Karpas-422 (cell line): ENCODE measurements around the gene ZNF687. TPM values are rescaled to one million over a fixed set of nuclear protein-coding genes. Genes with fewer than 3 reads are reported as not detected.

Experiments
- DNase-seq: peaks from one replicate; pipeline ENCODE4 v3.0.0-alpha.2; 2015
- H2AFZ ChIP-seq: fragments of 200-600 bp; sonication (generic); 2 replicates; pipeline ENCODE4 v1.6.1; 2014; ENCODE audit warnings: antibody characterized with exemption, low read length, mixed read lengths
- H3K27ac ChIP-seq: fragments of 200-600 bp; sonication (generic); 2 replicates; pipeline ENCODE4 v1.5.1; 2014; ENCODE audit warnings: mild to moderate bottlenecking, low read length, moderate library complexity
- H3K27me3 ChIP-seq: fragments of 200-600 bp; sonication (generic); 2 replicates; pipeline ENCODE4 v1.6.1; 2014; ENCODE audit warnings: low read length, mixed read lengths
- H3K36me3 ChIP-seq: fragments of 200-600 bp; sonication (generic); 2 replicates; pipeline ENCODE4 v1.6.1; 2014; ENCODE audit warnings: low read length, mixed read lengths; ENCODE audit not compliant: insufficient read depth
- H3K4me1 ChIP-seq: fragments of 200-600 bp; sonication (generic); 2 replicates; pipeline ENCODE4 v1.6.1; 2014; ENCODE audit warnings: mild to moderate bottlenecking, low read length, mixed read lengths
- H3K4me2 ChIP-seq: fragments of 200-600 bp; sonication (generic); 2 replicates; pipeline ENCODE4 v1.6.1; 2014; ENCODE audit warnings: low read length, low read depth, mild to moderate bottlenecking; ENCODE audit not compliant: poor library complexity, severe bottlenecking
- H3K4me3 ChIP-seq: fragments of 200-600 bp; sonication (generic); 2 replicates; pipeline ENCODE4 v1.5.1; 2014; ENCODE audit warnings: mild to moderate bottlenecking, antibody characterized with exemption, low read length, mixed read lengths
- H3K79me2 ChIP-seq: fragments of 200-600 bp; sonication (generic); 2 replicates; pipeline ENCODE4 v1.6.1; 2014; ENCODE audit warnings: mild to moderate bottlenecking, low read length, mixed read lengths
- H3K9ac ChIP-seq: fragments of 200-600 bp; sonication (generic); 2 replicates; pipeline ENCODE4 v1.6.0; 2014; ENCODE audit warnings: low read length
- H3K9me2 ChIP-seq: fragments of 200-600 bp; sonication (generic), shearing (Covaris generic); replicated peaks from 2 replicates; pipeline ENCODE4 v1.6.0; 2014; ENCODE audit warnings: mild to moderate bottlenecking, low read length, moderate library complexity; ENCODE audit not compliant: insufficient read depth
- H3K9me3 ChIP-seq: fragments of 300-700, 200-600 bp; sonication (generic); 2 replicates; pipeline ENCODE4 v1.6.1; 2014; ENCODE audit warnings: low read length, mixed read lengths
- H4K20me1 ChIP-seq: fragments of 200-600 bp; sonication (generic); 2 replicates; pipeline ENCODE4 v1.6.1; 2014; ENCODE audit warnings: mild to moderate bottlenecking, antibody characterized with exemption, low read length, low read depth; ENCODE audit not compliant: insufficient read depth
- total RNA-seq: library from RNA; depleted of rRNA; stranded (reverse); fragments of >200 nt; shearing (Covaris generic); gene quantifications from 2 replicates; pipeline ENCODE4 v1.2.3, GENCODE V29; 2014; ENCODE audit warnings: low replicate concordance

ZNF687 gene
- total RNA-seq, 1 experiment from 2014 or later = 33.5 TPM

DNA sequence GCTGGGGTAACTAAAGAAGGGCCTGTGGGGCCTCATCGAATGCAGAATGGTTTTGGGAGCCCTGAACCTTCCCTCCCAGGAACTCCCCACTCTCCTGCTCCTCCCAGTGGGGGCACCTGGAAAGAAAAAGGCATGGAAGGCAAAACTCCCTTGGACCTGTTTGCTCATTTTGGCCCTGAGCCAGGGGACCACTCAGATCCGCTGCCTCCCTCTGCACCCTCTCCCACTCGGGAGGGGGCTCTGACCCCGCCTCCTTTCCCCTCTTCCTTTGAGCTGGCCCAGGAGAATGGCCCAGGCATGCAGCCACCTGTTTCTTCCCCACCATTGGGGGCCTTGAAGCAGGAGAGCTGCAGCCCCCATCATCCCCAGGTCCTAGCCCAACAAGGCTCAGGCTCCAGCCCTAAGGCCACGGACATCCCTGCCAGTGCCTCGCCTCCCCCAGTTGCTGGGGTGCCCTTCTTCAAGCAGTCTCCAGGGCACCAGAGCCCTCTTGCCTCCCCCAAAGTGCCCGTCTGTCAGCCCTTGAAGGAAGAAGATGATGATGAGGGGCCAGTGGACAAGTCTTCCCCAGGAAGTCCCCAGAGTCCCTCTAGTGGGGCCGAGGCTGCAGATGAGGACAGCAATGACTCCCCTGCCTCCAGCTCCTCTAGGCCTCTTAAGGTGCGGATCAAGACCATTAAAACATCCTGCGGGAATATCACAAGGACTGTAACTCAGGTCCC is 4.7 kb downstream of the ZNF687 start:
- Histone ChIP-seq H3K4me2 (no peak overlapping the region), H3K36me3 (peaks cover 13% of the 10 kb centered on the region), H3K27me3 (no peaks in the 10 kb centered on the region), H3K4me3 (no peak overlapping the region), H3K4me1 (peaks cover 15% of the 10 kb centered on the region), H3K9me3 (no peaks in the 10 kb centered on the region), H2AFZ (no peak overlapping the region), H3K9me2 (no peaks in the 10 kb centered on the region), H3K79me2 (peaks cover 41% of the 10 kb centered on the region), H3K9ac (no peak overlapping the region), H4K20me1 (peaks cover 12% of the 10 kb centered on the region; the same call in 1 of the 2 replicates), H3K27ac (no peak overlapping the region)
- no peak for DNase-seq

DNA sequence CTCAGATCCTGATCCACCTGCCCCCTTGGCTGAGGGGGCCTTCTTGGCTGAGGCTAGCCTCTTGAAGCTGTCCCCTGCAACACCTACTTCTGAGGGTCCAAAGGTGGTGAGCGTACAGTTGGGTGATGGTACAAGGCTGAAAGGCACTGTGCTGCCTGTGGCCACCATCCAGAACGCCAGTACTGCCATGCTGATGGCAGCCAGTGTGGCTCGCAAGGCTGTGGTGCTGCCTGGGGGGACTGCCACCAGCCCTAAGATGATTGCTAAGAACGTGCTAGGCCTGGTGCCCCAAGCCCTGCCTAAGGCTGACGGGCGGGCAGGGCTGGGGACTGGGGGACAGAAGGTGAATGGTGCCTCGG is 5.2 kb downstream of the ZNF687 start:
- peaks cover 15% of the 10 kb centered on the region for H3K36me3 ChIP-seq
- H3K9me3 ChIP-seq = no peaks in the 10 kb centered on the region
- H3K27ac ChIP-seq = no peak overlapping the region
- no peak for DNase-seq
- H3K79me2 ChIP-seq = peaks cover 40% of the 10 kb centered on the region
- no peaks in the 10 kb centered on the region for H3K9me2 ChIP-seq
- H3K9ac ChIP-seq = no peak overlapping the region
- no peaks in the 10 kb centered on the region for H3K27me3 ChIP-seq
- H2AFZ ChIP-seq = no peak overlapping the region
- peaks cover 15% of the 10 kb centered on the region for H3K4me1 ChIP-seq
- peaks cover 12% of the 10 kb centered on the region; the same call in 1 of the 2 replicates for H4K20me1 ChIP-seq
- H3K4me2 ChIP-seq = no peak overlapping the region
- H3K4me3 ChIP-seq = no peak overlapping the region

DNA sequence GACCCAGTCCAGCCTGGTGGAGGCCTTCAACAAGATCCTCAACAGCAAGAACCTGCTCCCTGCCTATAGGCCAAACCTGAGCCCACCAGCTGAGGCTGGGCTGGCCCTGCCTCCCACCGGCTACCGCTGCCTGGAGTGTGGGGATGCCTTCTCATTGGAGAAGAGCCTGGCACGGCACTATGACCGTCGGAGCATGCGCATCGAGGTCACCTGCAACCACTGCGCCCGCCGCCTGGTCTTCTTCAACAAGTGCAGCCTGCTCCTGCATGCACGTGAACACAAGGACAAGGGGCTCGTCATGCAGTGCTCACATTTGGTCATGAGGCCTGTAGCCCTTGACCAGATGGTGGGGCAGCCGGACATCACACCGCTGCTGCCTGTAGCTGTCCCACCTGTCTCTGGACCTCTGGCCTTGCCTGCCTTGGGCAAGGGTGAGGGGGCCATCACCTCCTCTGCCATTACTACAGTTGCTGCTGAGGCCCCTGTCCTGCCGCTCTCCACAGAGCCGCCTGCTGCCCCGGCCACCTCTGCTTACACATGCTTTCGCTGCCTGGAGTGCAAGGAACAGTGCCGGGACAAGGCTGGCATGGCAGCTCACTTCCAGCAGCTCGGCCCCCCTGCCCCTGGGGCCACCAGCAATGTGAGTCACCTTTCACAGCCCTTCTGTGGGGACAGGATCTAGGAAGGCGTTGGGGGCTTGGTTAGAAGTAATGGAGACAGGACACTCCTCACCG is 5.8 kb downstream of the ZNF687 start:
- no peak overlapping the region for H3K4me3 ChIP-seq
- peaks cover 21% of the 10 kb centered on the region for H3K36me3 ChIP-seq
- no peak overlapping the region for H3K9ac ChIP-seq
- no peak overlapping the region for H2AFZ ChIP-seq
- no peaks in the 10 kb centered on the region for H3K9me2 ChIP-seq
- no peak for DNase-seq
- H3K27me3 ChIP-seq = no peaks in the 10 kb centered on the region
- peaks cover 12% of the 10 kb centered on the region; the same call in 1 of the 2 replicates for H4K20me1 ChIP-seq
- no peak overlapping the region for H3K4me2 ChIP-seq
- H3K4me1 ChIP-seq = peaks cover 15% of the 10 kb centered on the region
- no peaks in the 10 kb centered on the region for H3K9me3 ChIP-seq
- H3K79me2 ChIP-seq = peaks cover 34% of the 10 kb centered on the region
- H3K27ac ChIP-seq = no peak overlapping the region

DNA sequence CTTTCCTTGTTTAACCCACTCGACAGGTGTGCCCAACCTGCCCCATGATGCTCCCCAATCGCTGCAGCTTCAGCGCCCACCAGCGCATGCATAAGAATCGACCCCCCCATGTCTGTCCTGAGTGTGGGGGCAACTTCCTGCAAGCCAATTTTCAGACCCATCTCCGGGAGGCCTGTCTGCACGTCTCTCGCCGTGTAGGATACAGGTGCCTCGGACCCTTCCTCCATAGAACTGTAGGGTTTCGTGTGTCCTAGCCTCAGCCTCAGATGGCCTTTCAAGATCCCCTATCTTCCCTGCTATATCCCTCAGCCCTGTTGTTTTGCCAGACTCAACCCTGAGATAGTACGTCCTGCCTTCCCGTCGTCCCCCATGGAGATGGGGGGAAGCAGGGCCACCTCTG is 6.4 kb downstream of the ZNF687 start:
- no peaks in the 10 kb centered on the region for H3K9me3 ChIP-seq
- no peak overlapping the region for H3K4me3 ChIP-seq
- H3K27ac ChIP-seq = no peak overlapping the region
- H3K36me3 ChIP-seq = peaks cover 22% of the 10 kb centered on the region
- peaks cover 12% of the 10 kb centered on the region; the same call in 1 of the 2 replicates for H4K20me1 ChIP-seq
- H3K27me3 ChIP-seq = no peaks in the 10 kb centered on the region
- H3K9ac ChIP-seq = no peak overlapping the region
- H3K4me1 ChIP-seq = peaks cover 10% of the 10 kb centered on the region
- H3K79me2 ChIP-seq = peaks cover 29% of the 10 kb centered on the region
- no peaks in the 10 kb centered on the region for H3K9me2 ChIP-seq
- no peak overlapping the region for H3K4me2 ChIP-seq
- no peak overlapping the region for H2AFZ ChIP-seq
- no peak for DNase-seq

DNA sequence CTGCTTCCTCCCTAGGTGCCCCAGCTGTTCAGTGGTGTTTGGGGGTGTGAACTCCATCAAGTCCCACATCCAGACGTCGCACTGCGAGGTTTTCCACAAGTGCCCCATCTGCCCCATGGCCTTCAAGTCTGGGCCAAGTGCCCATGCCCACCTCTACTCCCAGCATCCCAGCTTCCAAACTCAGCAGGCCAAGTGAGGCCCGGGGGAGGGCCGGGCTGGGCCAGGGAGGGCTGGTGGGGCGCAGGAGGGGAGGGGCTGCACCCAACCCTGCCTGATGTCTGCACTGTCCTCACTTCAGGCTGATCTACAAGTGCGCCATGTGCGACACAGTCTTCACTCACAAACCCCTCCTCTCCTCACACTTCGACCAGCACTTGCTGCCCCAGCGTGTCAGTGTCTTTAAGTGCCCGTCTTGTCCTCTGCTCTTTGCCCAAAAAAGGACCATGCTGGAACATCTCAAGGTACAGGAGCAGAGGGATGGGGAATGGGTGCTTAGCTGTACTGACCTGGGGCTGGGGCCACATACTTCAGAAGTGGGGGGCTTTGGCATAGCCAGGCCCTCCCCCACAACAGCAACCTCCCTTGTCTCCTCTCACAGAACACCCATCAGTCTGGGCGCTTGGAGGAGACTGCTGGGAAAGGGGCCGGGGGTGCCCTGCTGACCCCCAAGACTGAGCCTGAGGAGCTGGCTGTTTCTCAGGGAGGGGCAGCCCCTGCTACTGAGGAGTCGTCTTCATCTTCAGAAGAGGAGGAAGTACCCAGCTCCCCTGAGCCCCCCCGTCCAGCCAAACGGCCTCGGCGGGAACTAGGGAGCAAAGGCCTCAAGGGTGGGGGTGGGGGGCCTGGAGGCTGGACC is 7.2 kb downstream of the ZNF687 start:
- no peak for DNase-seq
- no peaks in the 10 kb centered on the region for H3K9me2 ChIP-seq
- no peaks in the 10 kb centered on the region for H3K9me3 ChIP-seq
- H4K20me1 ChIP-seq = peaks cover 6% of the 10 kb centered on the region; the same call in 1 of the 2 replicates
- no peak overlapping the region for H3K4me3 ChIP-seq
- H3K27me3 ChIP-seq = no peaks in the 10 kb centered on the region
- H3K4me1 ChIP-seq = peaks cover 2% of the 10 kb centered on the region
- H2AFZ ChIP-seq = no peak overlapping the region
- H3K36me3 ChIP-seq = peaks cover 24% of the 10 kb centered on the region
- no peak overlapping the region for H3K27ac ChIP-seq
- H3K9ac ChIP-seq = no peak overlapping the region
- H3K4me2 ChIP-seq = no peak overlapping the region
- H3K79me2 ChIP-seq = peaks cover 20% of the 10 kb centered on the region

DNA sequence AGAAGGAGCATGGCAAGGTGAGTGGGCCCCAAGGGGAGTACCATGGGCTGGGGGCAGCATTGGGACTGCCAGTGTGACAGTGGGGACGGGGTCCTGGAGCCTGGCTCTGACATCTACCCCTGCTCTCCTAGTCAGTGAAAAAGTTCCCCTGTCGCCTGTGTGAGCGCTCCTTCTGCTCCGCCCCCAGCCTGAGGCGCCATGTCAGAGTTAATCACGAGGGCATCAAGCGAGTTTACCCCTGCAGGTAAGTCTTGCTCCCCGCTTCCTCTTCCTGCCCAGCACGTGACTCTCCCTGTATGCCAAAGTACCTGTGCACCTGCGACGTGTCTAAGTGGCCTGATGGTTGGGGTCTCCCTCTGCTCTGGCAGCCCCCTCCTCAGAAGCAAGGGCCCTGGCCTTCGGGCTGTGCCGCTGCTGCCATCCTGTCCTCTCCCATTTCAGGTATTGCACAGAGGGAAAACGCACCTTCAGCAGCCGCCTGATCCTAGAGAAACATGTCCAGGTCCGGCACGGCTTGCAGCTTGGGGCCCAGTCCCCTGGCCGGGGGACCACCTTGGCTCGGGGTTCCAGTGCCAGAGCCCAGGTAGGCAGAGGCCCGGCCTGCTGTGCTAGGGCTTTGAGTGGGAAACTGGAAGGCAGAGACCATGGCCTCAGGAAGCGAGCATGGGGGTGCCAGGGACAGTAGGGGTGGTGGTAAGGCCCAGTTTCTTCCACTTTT is 8.1 kb downstream of the ZNF687 start:
- no peak overlapping the region for H3K9ac ChIP-seq
- no peaks in the 10 kb centered on the region for H3K4me1 ChIP-seq
- H3K36me3 ChIP-seq = peaks cover 29% of the 10 kb centered on the region
- H3K27me3 ChIP-seq = no peaks in the 10 kb centered on the region
- no peak for DNase-seq
- H3K4me3 ChIP-seq = no peak overlapping the region
- H3K9me2 ChIP-seq = no peaks in the 10 kb centered on the region
- no peak overlapping the region for H3K4me2 ChIP-seq
- H2AFZ ChIP-seq = no peak overlapping the region
- peaks cover 12% of the 10 kb centered on the region for H3K79me2 ChIP-seq
- H3K27ac ChIP-seq = no peak overlapping the region
- H3K9me3 ChIP-seq = no peaks in the 10 kb centered on the region
- H4K20me1 ChIP-seq = 0 out of 2 replicates have a peak, but pooled peaks cover 4% of the 10 kb centered on the region

DNA sequence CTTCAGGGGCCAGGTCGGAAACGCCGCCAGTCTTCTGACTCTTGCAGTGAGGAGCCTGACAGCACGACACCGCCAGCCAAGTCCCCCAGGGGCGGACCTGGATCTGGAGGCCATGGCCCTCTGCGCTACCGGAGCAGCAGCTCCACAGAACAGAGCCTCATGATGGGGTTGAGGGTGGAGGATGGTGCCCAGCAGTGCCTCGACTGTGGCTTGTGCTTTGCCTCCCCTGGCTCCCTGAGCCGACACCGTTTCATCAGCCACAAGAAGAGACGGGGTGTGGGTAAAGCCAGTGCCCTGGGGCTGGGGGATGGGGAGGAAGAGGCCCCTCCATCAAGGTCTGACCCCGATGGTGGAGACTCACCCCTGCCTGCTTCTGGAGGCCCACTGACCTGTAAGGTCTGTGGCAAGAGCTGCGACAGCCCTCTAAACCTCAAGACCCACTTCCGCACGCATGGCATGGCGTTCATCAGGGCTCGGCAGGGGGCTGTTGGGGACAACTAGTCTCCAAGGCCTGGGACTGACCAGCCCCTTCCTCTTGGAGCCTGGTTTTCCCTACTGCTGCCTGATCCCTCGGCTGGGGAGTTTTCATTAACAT is 8.7 kb downstream of the ZNF687 start:
- Histone ChIP-seq H3K27me3 (no peaks in the 10 kb centered on the region), H3K36me3 (peaks cover 29% of the 10 kb centered on the region), H2AFZ (no peak overlapping the region), H3K9ac (no peak overlapping the region), H3K9me3 (no peaks in the 10 kb centered on the region), H3K9me2 (no peaks in the 10 kb centered on the region), H3K27ac (no peak overlapping the region), H3K4me2 (no peak overlapping the region), H4K20me1 (0 out of 2 replicates have a peak, but pooled peaks cover 4% of the 10 kb centered on the region), H3K4me1 (no peaks in the 10 kb centered on the region), H3K4me3 (no peak overlapping the region), H3K79me2 (peaks cover 8% of the 10 kb centered on the region)
- no peak for DNase-seq
